Endothelial cell of umbilical vein (primary cell): Measurements from ENCODE around the gene NCAPH2. TPM values are rescaled to one million over a fixed set of nuclear protein-coding genes. Genes with fewer than 3 reads are reported as not detected.

Experiments used
- BruUV-seq: library from RNA; stranded (reverse); fragments of 400-500 nt; replicated peaks from 2 replicates; lab custom pipeline; 2021; lab: Mats Ljungman, UMichigan
- CTCF ChIA-PET: fragments of 300-600, 350-600 bp; sonication (Branson Sonifier 250); formaldehyde crosslinking; loops from one replicate; lab custom pipeline; 2021; ENCODE audit warnings: antibody characterized with exemption, inconsistent platforms; lab: Charles Lee
- POLR2A ChIA-PET: fragments of 300-600, 350-600 bp; sonication (Branson Sonifier 250); formaldehyde crosslinking; loops from one replicate; lab custom pipeline; 2021; ENCODE audit warnings: antibody characterized with exemption, inconsistent platforms; lab: Charles Lee
- DNase-seq: peaks from one replicate; pipeline ENCODE4 v3.0.0-alpha.2; 2011; ENCODE audit warnings: low read depth, low spot score
- FAIRE-seq: peaks from 2 replicates; lab custom pipeline; 2011; peaks lifted over from hg19 to GRCh38; lab: Jason Lieb, UNC
- H2AFZ ChIP-seq: 2 replicates; pipeline ENCODE4 v1.6.0; 2012; ENCODE audit warnings: low read depth, low read length, control low read depth, inconsistent platforms
- H3K27ac ChIP-seq: 2 replicates; pipeline ENCODE4 v1.5.1; 2011; ENCODE audit warnings: low read depth, mild to moderate bottlenecking, control low read depth, low read length, moderate library complexity; ENCODE audit not compliant: insufficient read depth
- H3K27me3 ChIP-seq, 2 experiments: 2 replicates each; pipeline versions ENCODE4 v1.6.0 to v1.6.1; 2011; ENCODE audit warnings: low read length in 2 of 2, mixed read lengths in 1 of 2; ENCODE audit not compliant: control insufficient read depth in 2 of 2, insufficient read depth in 2 of 2
- H3K36me3 ChIP-seq, 2 experiments: 2 replicates in 1 of 2; 3 replicates in 1 of 2; pipeline ENCODE4 v1.5.1; 2011; ENCODE audit warnings: low read length in 2 of 2, mild to moderate bottlenecking in 1 of 2, moderate library complexity in 1 of 2; ENCODE audit not compliant: control insufficient read depth in 2 of 2, insufficient read depth in 2 of 2; ENCODE audit errors: extremely low read depth in 1 of 2
- H3K4me1 ChIP-seq: 3 replicates; pipeline ENCODE4 v1.5.1; 2011; ENCODE audit warnings: mild to moderate bottlenecking, low read length; ENCODE audit not compliant: control insufficient read depth, insufficient read depth; ENCODE audit errors: extremely low read depth
- H3K4me2 ChIP-seq: 2 replicates; pipeline ENCODE4 v1.6.1; 2011; ENCODE audit warnings: low read length, control low read depth, mixed read lengths; ENCODE audit not compliant: insufficient read depth
- H3K4me3 ChIP-seq, 3 experiments: fragments of 200-600 bp in 1 of 3; sonication (generic), shearing (Covaris generic) in 1 of 3; replicated peaks in 1 of 3; 2 replicates each; pipeline ENCODE4 v1.5.1; 2011 to 2016; ENCODE audit warnings: control low read depth in 3 of 3, low read length in 3 of 3, mild to moderate bottlenecking in 2 of 3, inconsistent platforms in 1 of 3, low read depth in 1 of 3, moderate library complexity in 1 of 3; ENCODE audit not compliant: insufficient read depth in 1 of 3
- H3K79me2 ChIP-seq: 2 replicates; pipeline ENCODE4 v1.6.0; 2012; ENCODE audit warnings: low read length, inconsistent platforms; ENCODE audit not compliant: control insufficient read depth, insufficient read depth
- H3K9ac ChIP-seq: replicated peaks from 2 replicates; pipeline ENCODE3; 2011; ENCODE audit warnings: low read length, control low read depth; ENCODE audit not compliant: insufficient read depth; ENCODE audit errors: extremely low read depth
- H3K9me1 ChIP-seq: replicated peaks from 3 replicates; pipeline ENCODE4 v1.6.0; 2011; ENCODE audit warnings: mild to moderate bottlenecking, low read length; ENCODE audit not compliant: control insufficient read depth, insufficient read depth; ENCODE audit errors: extremely low read depth
- H3K9me3 ChIP-seq: replicated peaks from 2 replicates; pipeline ENCODE4 v1.5.1; 2012; ENCODE audit warnings: low read length, inconsistent platforms; ENCODE audit not compliant: control insufficient read depth, insufficient read depth
- H4K20me1 ChIP-seq: replicated peaks from 2 replicates; pipeline ENCODE3; 2011; ENCODE audit warnings: mild to moderate bottlenecking, low read length; ENCODE audit not compliant: control insufficient read depth, insufficient read depth; ENCODE audit errors: extremely low read depth
- CTCF ChIP-seq, 2 donors: IDR thresholded peaks; 1 replicate in 1 of 2; 2 replicates in 1 of 2; pipeline ENCODE4 v1.5.1; 2011; ENCODE audit warnings: low read length in 2 of 2, mild to moderate bottlenecking in 2 of 2, moderate library complexity in 2 of 2, control low read depth in 1 of 2, inconsistent platforms in 1 of 2, low read depth in 1 of 2; ENCODE audit not compliant: insufficient read depth in 1 of 2; ENCODE audit errors: extremely low read depth in 1 of 2
- EZH2 ChIP-seq: IDR thresholded peaks from 2 replicates; pipeline ENCODE4 v1.6.1; 2012; ENCODE audit warnings: borderline replicate concordance, low read depth, mild to moderate bottlenecking, moderate library complexity, low read length, inconsistent platforms; ENCODE audit not compliant: severe bottlenecking
- FOS ChIP-seq: IDR thresholded peaks from 2 replicates; pipeline ENCODE4 v1.6.1; 2011; ENCODE audit warnings: mild to moderate bottlenecking, low read length, moderate library complexity, borderline replicate concordance; ENCODE audit not compliant: insufficient read depth
- GATA2 ChIP-seq: IDR thresholded peaks from 2 replicates; pipeline ENCODE4 v1.7.0; 2011; ENCODE audit warnings: low read depth, mild to moderate bottlenecking, moderate library complexity, mixed read lengths, low read length; ENCODE audit not compliant: insufficient read length, insufficient read depth
- JUN ChIP-seq: IDR thresholded peaks from 2 replicates; pipeline ENCODE4 v1.6.1; 2011; ENCODE audit warnings: borderline replicate concordance, low read depth; ENCODE audit not compliant: insufficient read length, insufficient read depth
- MAX ChIP-seq: IDR thresholded peaks from 2 replicates; pipeline ENCODE4 v1.6.1; 2011; ENCODE audit not compliant: insufficient read depth, insufficient read length
- MYC ChIP-seq: IDR thresholded peaks from one replicate; pipeline ENCODE4 v1.6.1; 2011; ENCODE audit warnings: mild to moderate bottlenecking, low read depth, low read length
- POLR2A ChIP-seq: IDR thresholded peaks from 2 replicates; pipeline ENCODE4 v1.6.1; 2012; ENCODE audit warnings: low read depth, mild to moderate bottlenecking, control low read depth, low read length
- POLR2AphosphoS5 ChIP-seq: IDR thresholded peaks from 2 replicates; pipeline ENCODE4 v1.6.1; 2012; ENCODE audit warnings: low read depth, mild to moderate bottlenecking, control low read depth, low read length, moderate library complexity; ENCODE audit not compliant: insufficient read depth
- dilution Hi-C: fragments of 300-500 bp; cut with MboI; formaldehyde crosslinking; loops from one replicate; pipeline ENCODE4 v1.15.0; 2019; ENCODE audit warnings: low sequenced_read_pairs; ENCODE audit not compliant: extremely low pct_ligation_motif_present
- intact Hi-C: fragments of 100-400 bp; cut with micrococcal nuclease; formaldehyde crosslinking; loops from one replicate; pipeline ENCODE4 v1.10.0; 2022
- polyA plus RNA-seq, 4 experiments: library from polyadenylated mRNA; depleted of rRNA in 3 of 4; stranded (reverse) in 3 of 4; unstranded in 1 of 4; fragments of >200 nt; gene quantifications; 2 replicates each; pipeline versions ENCODE4 v1.2.1 to v1.2.3, GENCODE V29; 2011 to 2012; ENCODE audit warnings: missing spikeins in 1 of 4
- total RNA-seq: library from RNA; stranded (reverse); gene quantifications from 2 replicates; pipeline ENCODE4 v1.2.3, GENCODE V29; 2021

NCAPH2 gene
- total and polyA plus RNA-seq, 2 donors (not counting 3 experiments of a cell fraction or from before 2014, with no cell fraction given), result 42.4 to 43.2 TPM

- H3K79me2 ChIP-seq, result no peaks in the 10 kb centered on the region
- peaks cover 0 to 70% of the 10 kb centered on the region in 2 experiments for H3K36me3 ChIP-seq
- no peaks in the 10 kb centered on the region for H3K9me3 ChIP-seq
- no peak overlapping the region for H3K4me2 ChIP-seq
- FAIRE-seq, result no peak
- H3K4me3 ChIP-seq, result no peak overlapping the region
- H3K4me1 ChIP-seq, result no peaks in the 10 kb centered on the region
- H2AFZ ChIP-seq, result no peak overlapping the region
- ChIA-PET POLR2A (no interaction called here), CTCF (no interaction called here)
- dilution Hi-C loops (no loop called here), intact Hi-C loops (no loop called here)
- no peak overlapping the region for H3K27ac ChIP-seq
- H3K9ac ChIP-seq, result no peak overlapping the region
- H4K20me1 ChIP-seq, result no peaks in the 10 kb centered on the region
- DNase-seq, result no peak
- TF ChIP-seq CTCF (IDR thresholded peaks at IDR 0.05; ENCODE audit: extremely low read depth in 1 of 2, insufficient read depth in 1 of 2, low read depth in 1 of 2, low read length in 2 of 2), result no peak
- TF ChIP-seq MYC, result no peak
- no peak for TF ChIP-seq MAX
- TF ChIP-seq GATA2, result no peak
- H3K9me1 ChIP-seq, result no peaks in the 10 kb centered on the region
- no peaks in the 10 kb centered on the region for H3K27me3 ChIP-seq
- no TSS peak for BruUV-seq
Observed at GRCh38 chr22:50459496-50460140, 48.4 kb upstream of the NCAPH2 start.

GRCh38 chr22:50460938-50461337, 47.1 kb upstream of the NCAPH2 start:
- H3K4me3 ChIP-seq, result no peak overlapping the region
- ChIA-PET CTCF (interaction anchor here (1.3 kb wide), 1 partner anchor 37 kb away, joined by 5 read pairs; no protein-coding TSS in a partner anchor), POLR2A (no interaction called here)
- no peaks in the 10 kb centered on the region for H3K4me1 ChIP-seq
- peaks cover 0 to 78% of the 10 kb centered on the region in 2 experiments for H3K36me3 ChIP-seq
- dilution Hi-C loops (no loop called here), intact Hi-C loops (no loop called here)
- H3K79me2 ChIP-seq, result no peaks in the 10 kb centered on the region
- H3K9ac ChIP-seq, result no peak overlapping the region
- H4K20me1 ChIP-seq, result no peaks in the 10 kb centered on the region
- no peak overlapping the region for H2AFZ ChIP-seq
- no peak for FAIRE-seq
- no peak for DNase-seq
- no peak for TF ChIP-seq JUN
- no peak for TF ChIP-seq POLR2AphosphoS5
- TF ChIP-seq EZH2, result no peak
- TF ChIP-seq POLR2A, result no peak
- no peak for TF ChIP-seq CTCF (IDR thresholded peaks at IDR 0.05; ENCODE audit: extremely low read depth in 1 of 2, insufficient read depth in 1 of 2, low read depth in 1 of 2, low read length in 2 of 2)
- TF ChIP-seq MAX, result no peak
- no peak for TF ChIP-seq FOS
- no peak for TF ChIP-seq MYC
- no peak for TF ChIP-seq GATA2
- H3K27me3 ChIP-seq, result no peaks in the 10 kb centered on the region
- H3K4me2 ChIP-seq, result no peak overlapping the region
- no peaks in the 10 kb centered on the region for H3K9me3 ChIP-seq
- no peaks in the 10 kb centered on the region for H3K9me1 ChIP-seq
- BruUV-seq, result no TSS peak
- no peak overlapping the region for H3K27ac ChIP-seq
